IgD-negative memory B cell (primary cell): ENCODE data around the gene CHPF. TPM values are rescaled to one million over a fixed set of nuclear protein-coding genes. Genes with fewer than 3 reads are reported as not detected.

ENCODE experiments used
- H3K27ac Mint-ChIP-seq, 3 donors: one replicate each; pipeline ENCODE4 v1.8.0; 2020 to 2022; ENCODE audit warnings: mild to moderate bottlenecking in 3 of 3, mixed read lengths in 3 of 3, moderate library complexity in 1 of 3
- H3K27me3 Mint-ChIP-seq: one replicate; pipeline ENCODE4 v1.8.0; 2021; ENCODE audit warnings: mixed read lengths
- H3K36me3 Mint-ChIP-seq: one replicate; pipeline ENCODE4 v1.8.0; 2020; ENCODE audit warnings: mild to moderate bottlenecking, mixed read lengths
- H3K4me1 Mint-ChIP-seq, 3 donors: one replicate each; pipeline ENCODE4 v1.8.0; 2020 to 2022; ENCODE audit warnings: mixed read lengths in 3 of 3, mild to moderate bottlenecking in 1 of 3
- H3K4me3 Mint-ChIP-seq, 4 donors: one replicate each; pipeline ENCODE4 v1.8.0; 2020 to 2022; ENCODE audit warnings: mild to moderate bottlenecking in 4 of 4, mixed read lengths in 4 of 4, moderate library complexity in 3 of 4
- H3K9me3 Mint-ChIP-seq, 3 donors: one replicate each; pipeline ENCODE4 v1.8.0; 2020 to 2021; ENCODE audit warnings: mixed read lengths in 3 of 3, mild to moderate bottlenecking in 1 of 3
- polyA plus RNA-seq: library from polyadenylated mRNA; unstranded; fragments of 300-500 nt; fragmentation: Illumina TruSeq; gene quantifications from one replicate; pipeline ENCODE4 v1.2.3, GENCODE V29; 2021

CHPF gene
- polyA plus RNA-seq, 1 donor from 2014 or later: 3.9 TPM

GRCh38 chr2:219497495-219498279 lies 45.9 kb downstream of the CHPF start:
- Mint-ChIP-seq H3K9me3 (no peaks in the 10 kb centered on the region), H3K4me3 (peak overlapping the region; percentile 88 to 99 (median 98)), H3K4me1 (peaks cover 10 to 18% (median 13%) of the 10 kb centered on the region in 3 donors), H3K36me3 (no peaks in the 10 kb centered on the region), H3K27me3 (peaks cover 24% of the 10 kb centered on the region), H3K27ac (peak overlapping the region in 1 of 3 donors; percentile 97)

- peaks cover 27% of the 10 kb centered on the region for H3K27me3 Mint-ChIP-seq
- peaks cover 10 to 18% (median 13%) of the 10 kb centered on the region in 3 donors for H3K4me1 Mint-ChIP-seq
- H3K27ac Mint-ChIP-seq: peak overlapping the region in 1 of 3 donors; percentile 97
- H3K4me3 Mint-ChIP-seq: peak overlapping the region; percentile 70 to 99 (median 93)
- no peaks in the 10 kb centered on the region for H3K36me3 Mint-ChIP-seq
- H3K9me3 Mint-ChIP-seq: no peaks in the 10 kb centered on the region
These were observed 46.6 kb downstream of the CHPF start for GRCh38 chr2:219496825-219497494.

GRCh38 chr2:219496247-219496824 lies 47.3 kb downstream of the CHPF start:
- Mint-ChIP-seq H3K4me3 (peak overlapping the region in 3 of 4 donors; percentile 65 to 88 (median 73)), H3K36me3 (no peaks in the 10 kb centered on the region), H3K27me3 (peaks cover 29% of the 10 kb centered on the region), H3K4me1 (peaks cover 10 to 18% (median 13%) of the 10 kb centered on the region in 3 donors), H3K27ac (no peak overlapping the region), H3K9me3 (no peaks in the 10 kb centered on the region)

- peak overlapping the region in 1 of 4 donors; percentile 88 for H3K4me3 Mint-ChIP-seq
- no peaks in the 10 kb centered on the region for H3K36me3 Mint-ChIP-seq
- H3K27me3 Mint-ChIP-seq: peaks cover 29% of the 10 kb centered on the region
- H3K4me1 Mint-ChIP-seq: peaks cover 10 to 18% (median 13%) of the 10 kb centered on the region in 3 donors
- no peak overlapping the region for H3K27ac Mint-ChIP-seq
- no peaks in the 10 kb centered on the region for H3K9me3 Mint-ChIP-seq
These were observed 48.0 kb downstream of the CHPF start for GRCh38 chr2:219495531-219496122.

- H3K27ac Mint-ChIP-seq: no peak overlapping the region
- no peaks in the 10 kb centered on the region for H3K36me3 Mint-ChIP-seq
- peak overlapping the region in 1 of 4 donors; percentile 88 for H3K4me3 Mint-ChIP-seq
- H3K4me1 Mint-ChIP-seq: peaks cover 10 to 15% (median 13%) of the 10 kb centered on the region in 3 donors
- H3K27me3 Mint-ChIP-seq: peaks cover 32% of the 10 kb centered on the region
- no peaks in the 10 kb centered on the region for H3K9me3 Mint-ChIP-seq
These were observed 48.6 kb downstream of the CHPF start for GRCh38 chr2:219494952-219495530.

GRCh38 chr2:219493086-219493485 lies 50.5 kb downstream of the CHPF start:
- peak overlapping the region in 1 of 3 donors; percentile 77 for H3K27ac Mint-ChIP-seq
- H3K9me3 Mint-ChIP-seq: no peaks in the 10 kb centered on the region
- H3K27me3 Mint-ChIP-seq: peaks cover 34% of the 10 kb centered on the region
- no peaks in the 10 kb centered on the region for H3K36me3 Mint-ChIP-seq
- peak overlapping the region in 1 of 4 donors; percentile 32 for H3K4me3 Mint-ChIP-seq
- peaks cover 0 to 3% (median 0%) of the 10 kb centered on the region in 3 donors for H3K4me1 Mint-ChIP-seq

- peaks cover 0 to 3% (median 0%) of the 10 kb centered on the region in 3 donors for H3K4me1 Mint-ChIP-seq
- no peaks in the 10 kb centered on the region for H3K9me3 Mint-ChIP-seq
- H3K4me3 Mint-ChIP-seq: peak overlapping the region in 1 of 4 donors; percentile 32
- H3K27ac Mint-ChIP-seq: peak overlapping the region in 1 of 3 donors; percentile 77
- no peaks in the 10 kb centered on the region for H3K36me3 Mint-ChIP-seq
- H3K27me3 Mint-ChIP-seq: peaks cover 38% of the 10 kb centered on the region
These were observed 51.0 kb downstream of the CHPF start for GRCh38 chr2:219492575-219492974.

GRCh38 chr2:219491278-219491963 lies 52.2 kb downstream of the CHPF start:
- peaks cover 38% of the 10 kb centered on the region for H3K27me3 Mint-ChIP-seq
- H3K27ac Mint-ChIP-seq: no peak overlapping the region

GRCh38 chr2:219490600-219491130 lies 52.9 kb downstream of the CHPF start:
- Mint-ChIP-seq H3K4me3 (no peak overlapping the region), H3K27ac (no peak overlapping the region), H3K4me1 (no peaks in the 10 kb centered on the region), H3K9me3 (no peaks in the 10 kb centered on the region), H3K27me3 (peaks cover 39% of the 10 kb centered on the region), H3K36me3 (no peaks in the 10 kb centered on the region)

More at GRCh38 chr2:219491278-219491963, 52.2 kb downstream of the CHPF start:
- no peak overlapping the region for H3K4me3 Mint-ChIP-seq
- no peaks in the 10 kb centered on the region for H3K4me1 Mint-ChIP-seq
- H3K36me3 Mint-ChIP-seq: no peaks in the 10 kb centered on the region
- no peaks in the 10 kb centered on the region for H3K9me3 Mint-ChIP-seq

GRCh38 chr2:219490186-219490585 lies 53.4 kb downstream of the CHPF start:
- Mint-ChIP-seq H3K27me3 (peaks cover 41% of the 10 kb centered on the region), H3K36me3 (no peaks in the 10 kb centered on the region), H3K27ac (no peak overlapping the region), H3K9me3 (no peaks in the 10 kb centered on the region), H3K4me1 (no peaks in the 10 kb centered on the region), H3K4me3 (no peak overlapping the region)

GRCh38 chr2:219489315-219489714 lies 54.3 kb downstream of the CHPF start:
- Mint-ChIP-seq H3K36me3 (no peaks in the 10 kb centered on the region), H3K27ac (no peak overlapping the region), H3K27me3 (peaks cover 45% of the 10 kb centered on the region), H3K4me1 (no peaks in the 10 kb centered on the region), H3K4me3 (no peak overlapping the region), H3K9me3 (no peaks in the 10 kb centered on the region)
